Nephron progenitor cell (in vitro differentiated cells): ENCODE results near the gene ARHGEF17.

ENCODE experiments used
- DNase-seq: peaks from one replicate; pipeline ENCODE4 v3.0.0; 2021
- H3K27ac Mint-ChIP-seq: 2 replicates; pipeline ENCODE4 v1.8.0; 2021; ENCODE audit warnings: mild to moderate bottlenecking, moderate library complexity, mixed read lengths
- H3K27me3 Mint-ChIP-seq: 2 replicates; pipeline ENCODE4 v1.8.0; 2021; ENCODE audit warnings: mild to moderate bottlenecking, low read depth, mixed read lengths; ENCODE audit not compliant: poor library complexity
- H3K36me3 Mint-ChIP-seq: 2 replicates; pipeline ENCODE4 v1.8.0; 2021; ENCODE audit warnings: low read depth, mixed read lengths
- H3K4me1 Mint-ChIP-seq: 2 replicates; pipeline ENCODE4 v1.8.0; 2021; ENCODE audit warnings: mixed read lengths
- H3K4me3 Mint-ChIP-seq: 2 replicates; pipeline ENCODE4 v1.8.0; 2021; ENCODE audit warnings: mild to moderate bottlenecking, moderate library complexity, mixed read lengths
- H3K9me3 Mint-ChIP-seq: 2 replicates; pipeline ENCODE4 v1.8.0; 2021; ENCODE audit warnings: mild to moderate bottlenecking, moderate library complexity, mixed read lengths
- TF ChIP-seq, protein P1 (sequence below): fragments of 200-600 bp; sonication (generic); IDR thresholded peaks from 2 replicates; pipeline ENCODE4 v1.5.0; 2021; ENCODE audit warnings: antibody characterized with exemption

Gene ARHGEF17

DNA sequence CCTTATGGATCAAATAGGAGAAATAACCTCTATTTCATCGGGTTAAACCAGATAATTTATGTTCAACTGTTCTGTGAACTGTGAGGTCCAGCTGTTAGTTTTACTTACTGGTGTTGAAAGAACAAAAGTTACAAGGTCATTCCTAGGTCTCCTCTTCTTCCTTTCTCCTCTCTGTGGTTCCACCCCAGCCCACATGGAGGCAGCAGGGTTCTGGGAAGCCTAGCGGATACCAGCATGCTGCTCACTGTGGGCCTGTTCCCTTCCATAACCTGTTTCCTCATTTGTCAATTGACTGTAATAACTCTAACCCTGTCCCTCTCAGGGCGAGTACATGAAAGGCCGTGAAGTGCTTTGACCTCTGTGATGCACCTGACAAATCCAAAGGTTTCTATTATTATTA is 96.0 kb downstream of the ARHGEF17 start:
- peak; percentile 46 for DNase-seq
- Mint-ChIP-seq H3K36me3 (peaks cover 29% of the 10 kb centered on the region), H3K27ac (no peak overlapping the region), H3K9me3 (no peaks in the 10 kb centered on the region), H3K4me3 (no peak overlapping the region), H3K27me3 (no peaks in the 10 kb centered on the region), H3K4me1 (peaks cover 25% of the 10 kb centered on the region)
- TF ChIP-seq, protein P1, sequence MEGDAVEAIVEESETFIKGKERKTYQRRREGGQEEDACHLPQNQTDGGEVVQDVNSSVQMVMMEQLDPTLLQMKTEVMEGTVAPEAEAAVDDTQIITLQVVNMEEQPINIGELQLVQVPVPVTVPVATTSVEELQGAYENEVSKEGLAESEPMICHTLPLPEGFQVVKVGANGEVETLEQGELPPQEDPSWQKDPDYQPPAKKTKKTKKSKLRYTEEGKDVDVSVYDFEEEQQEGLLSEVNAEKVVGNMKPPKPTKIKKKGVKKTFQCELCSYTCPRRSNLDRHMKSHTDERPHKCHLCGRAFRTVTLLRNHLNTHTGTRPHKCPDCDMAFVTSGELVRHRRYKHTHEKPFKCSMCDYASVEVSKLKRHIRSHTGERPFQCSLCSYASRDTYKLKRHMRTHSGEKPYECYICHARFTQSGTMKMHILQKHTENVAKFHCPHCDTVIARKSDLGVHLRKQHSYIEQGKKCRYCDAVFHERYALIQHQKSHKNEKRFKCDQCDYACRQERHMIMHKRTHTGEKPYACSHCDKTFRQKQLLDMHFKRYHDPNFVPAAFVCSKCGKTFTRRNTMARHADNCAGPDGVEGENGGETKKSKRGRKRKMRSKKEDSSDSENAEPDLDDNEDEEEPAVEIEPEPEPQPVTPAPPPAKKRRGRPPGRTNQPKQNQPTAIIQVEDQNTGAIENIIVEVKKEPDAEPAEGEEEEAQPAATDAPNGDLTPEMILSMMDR, result peak; percentile 61

DNA sequence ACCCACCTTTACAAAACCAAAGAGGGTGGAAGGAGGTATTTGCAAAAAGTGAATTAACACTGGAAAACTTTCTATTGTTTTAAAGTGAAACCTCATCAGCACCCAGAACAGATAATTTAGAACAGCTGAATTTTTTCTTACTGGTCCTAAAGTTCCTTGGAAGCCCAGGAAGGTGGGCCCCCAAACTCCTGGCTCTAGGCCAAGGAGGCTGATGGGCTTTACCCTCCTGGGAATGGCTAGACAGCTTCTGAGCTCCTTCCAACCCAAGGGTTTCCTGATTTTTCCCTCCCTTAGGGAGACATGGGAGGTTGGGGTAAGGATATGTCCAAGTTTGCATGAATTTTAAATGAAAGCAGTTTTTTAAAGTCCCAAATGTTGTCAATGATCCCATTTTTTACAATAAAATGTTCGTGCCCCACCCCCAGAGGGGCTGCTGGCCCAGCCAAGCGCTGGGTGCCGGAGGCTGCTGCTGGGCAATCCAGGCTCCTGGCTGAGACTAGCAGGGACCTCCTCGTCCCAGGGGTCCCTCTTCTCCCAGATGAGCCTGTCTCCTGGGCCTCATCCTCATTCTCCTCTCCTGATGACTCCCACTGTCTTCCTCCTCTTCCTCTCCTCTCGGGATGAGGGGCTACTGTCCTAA is 96.5 kb downstream of the ARHGEF17 start:
- Mint-ChIP-seq H3K27me3 (no peaks in the 10 kb centered on the region), H3K4me1 (peaks cover 20% of the 10 kb centered on the region), H3K36me3 (peaks cover 30% of the 10 kb centered on the region), H3K9me3 (no peaks in the 10 kb centered on the region), H3K27ac (no peak overlapping the region), H3K4me3 (no peak overlapping the region)
- no peak for DNase-seq
- TF ChIP-seq, protein P1, result no peak

DNA sequence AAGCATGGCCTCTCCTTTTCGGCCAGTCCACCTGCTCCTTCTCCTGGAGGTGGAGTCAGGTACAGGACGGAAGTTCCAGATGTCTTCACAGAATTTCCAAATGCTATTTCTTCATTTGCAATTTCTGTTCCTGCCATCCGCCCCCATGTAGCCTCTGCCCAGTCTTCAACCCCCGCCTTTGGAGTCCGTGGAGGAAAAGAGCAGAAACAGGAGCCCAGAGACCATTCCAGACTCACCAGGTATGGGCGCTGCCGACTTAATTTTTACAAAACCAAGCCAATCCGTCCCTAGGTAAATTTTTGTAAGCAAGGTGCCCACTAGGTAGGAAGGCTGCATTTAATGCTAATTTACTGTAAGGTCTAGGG is 97.1 kb downstream of the ARHGEF17 start:
- TF ChIP-seq, protein P1, result no peak
- H3K4me1 Mint-ChIP-seq, result peaks cover 20% of the 10 kb centered on the region
- H3K36me3 Mint-ChIP-seq, result peaks cover 34% of the 10 kb centered on the region
- no peak overlapping the region for H3K27ac Mint-ChIP-seq
- H3K27me3 Mint-ChIP-seq, result no peaks in the 10 kb centered on the region
- H3K4me3 Mint-ChIP-seq, result no peak overlapping the region
- no peak for DNase-seq
- no peaks in the 10 kb centered on the region for H3K9me3 Mint-ChIP-seq

DNA sequence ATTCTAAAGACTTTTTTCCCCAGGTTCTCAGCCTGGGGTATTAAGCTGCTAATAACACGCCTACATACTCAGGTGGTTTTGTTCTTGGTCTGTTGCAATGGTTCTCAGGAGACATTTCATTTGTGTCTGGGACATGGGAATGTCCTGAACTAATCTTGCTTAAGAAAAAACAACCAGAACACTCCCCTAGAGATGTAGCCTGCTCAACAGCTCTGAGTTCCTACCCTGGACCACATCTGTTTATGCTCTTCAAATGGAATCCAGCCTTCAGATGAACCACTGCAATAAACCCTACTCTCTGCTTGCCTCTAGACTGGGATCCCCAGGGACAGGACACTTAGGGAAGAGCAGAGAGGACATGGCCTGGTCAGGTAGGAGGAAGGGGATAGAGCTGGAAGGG is 98.1 kb downstream of the ARHGEF17 start:
- peak overlapping the region; percentile 95 for H3K27ac Mint-ChIP-seq
- peaks cover 16% of the 10 kb centered on the region for H3K4me1 Mint-ChIP-seq
- TF ChIP-seq, protein P1, result no peak
- H3K27me3 Mint-ChIP-seq, result no peaks in the 10 kb centered on the region
- no peak overlapping the region for H3K4me3 Mint-ChIP-seq
- H3K36me3 Mint-ChIP-seq, result peaks cover 42% of the 10 kb centered on the region
- DNase-seq, result no peak
- H3K9me3 Mint-ChIP-seq, result no peaks in the 10 kb centered on the region

DNA sequence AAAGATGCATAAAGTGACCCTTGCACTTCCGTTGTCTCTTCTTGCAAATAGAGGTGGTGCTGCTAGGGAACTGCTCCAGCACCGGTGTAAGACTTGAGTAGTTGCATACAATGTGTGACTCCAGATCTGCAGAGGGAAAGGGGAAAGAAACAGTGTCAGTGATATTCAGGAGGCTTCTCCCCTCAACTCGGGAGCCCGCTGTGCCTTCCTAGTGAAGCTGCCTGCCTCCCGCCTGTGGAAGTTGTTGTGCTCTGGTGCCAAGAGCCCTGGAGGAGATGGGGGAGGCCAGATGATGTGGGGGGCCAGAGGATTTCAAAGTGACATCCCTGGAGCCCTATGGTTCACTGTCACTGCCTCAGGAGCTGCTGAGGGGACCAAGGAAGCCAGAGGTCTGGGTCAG is 98.5 kb downstream of the ARHGEF17 start:
- peaks cover 44% of the 10 kb centered on the region for H3K36me3 Mint-ChIP-seq
- TF ChIP-seq, protein P1, result no peak
- no peaks in the 10 kb centered on the region for H3K9me3 Mint-ChIP-seq
- H3K27ac Mint-ChIP-seq, result peak overlapping the region; percentile 95
- no peak overlapping the region for H3K4me3 Mint-ChIP-seq
- no peak for DNase-seq
- H3K4me1 Mint-ChIP-seq, result peaks cover 16% of the 10 kb centered on the region
- H3K27me3 Mint-ChIP-seq, result no peaks in the 10 kb centered on the region

DNA sequence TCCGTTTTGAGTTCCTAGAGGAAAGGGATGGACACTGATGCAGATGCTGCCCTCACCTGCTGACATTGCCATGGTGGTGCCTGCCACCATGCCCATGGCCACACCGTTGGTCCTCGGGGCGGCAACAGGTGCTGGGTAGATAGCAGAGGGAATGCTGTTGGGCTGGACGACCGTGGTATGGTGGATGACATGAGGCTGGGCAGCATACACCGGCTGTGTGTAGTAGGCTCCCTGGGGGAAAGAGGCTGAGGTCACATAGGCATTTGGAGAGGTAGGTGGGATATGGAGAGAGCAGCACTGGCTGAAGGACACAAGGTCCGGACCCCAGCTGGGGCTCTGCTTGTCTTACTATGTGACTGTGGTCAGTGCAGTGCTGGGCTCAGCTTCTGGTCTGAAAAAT is 101.4 kb downstream of the ARHGEF17 start:
- peaks cover 22% of the 10 kb centered on the region for H3K4me1 Mint-ChIP-seq
- H3K36me3 Mint-ChIP-seq, result peaks cover 50% of the 10 kb centered on the region
- DNase-seq, result no peak
- peak overlapping the region; percentile 10 for H3K27ac Mint-ChIP-seq
- TF ChIP-seq, protein P1, result no peak
- no peaks in the 10 kb centered on the region for H3K9me3 Mint-ChIP-seq
- no peak overlapping the region for H3K4me3 Mint-ChIP-seq
- H3K27me3 Mint-ChIP-seq, result no peaks in the 10 kb centered on the region
